Measurements from ENCODE around the gene VPS54.

GRCh38 chr2:63876311-63876710 lies 142.9 kb downstream of the VPS54 start:
- TF ChIP-seq ZNF274 (IDR thresholded peaks at IDR 0.05; ENCODE audit: low read depth, low read length) (no peak), YY1 (IDR thresholded peaks at IDR 0.05; ENCODE audit: insufficient read depth, insufficient read length) (no peak), SUZ12 (IDR thresholded peaks at IDR 0.05; ENCODE audit: extremely low read depth, insufficient read depth, insufficient read length) (no peak)
